ENCODE measurements around the gene MFRP. TPM values are rescaled to one million over a fixed set of nuclear protein-coding genes. Genes with fewer than 3 reads are reported as not detected.

The MFRP gene
- total RNA-seq, 1 experiment from 2014 or later, result not detected

- TF ChIP-seq E2F4 (CRISPR knock-in tag; IDR thresholded peaks at IDR 0.05; ENCODE audit: borderline replicate concordance, low read depth) (no peak), MLX (CRISPR knock-in tag; IDR thresholded peaks at IDR 0.05) (peak; percentile 75; the same call in 1 of the 2 replicates), ETV6 (CRISPR knock-in tag; IDR thresholded peaks at IDR 0.05) (peak; percentile 53; the same call in 1 of the 2 replicates), ZBTB43 (CRISPR knock-in tag; IDR thresholded peaks at IDR 0.05) (no peak; the same call in 1 of the 2 replicates), RORB (CRISPR knock-in tag; IDR thresholded peaks at IDR 0.05) (no peak), ZNF232 (CRISPR knock-in tag; IDR thresholded peaks at IDR 0.05) (peak; percentile 76; the same call in 1 of the 2 replicates), USF2 (CRISPR knock-in tag; IDR thresholded peaks at IDR 0.05) (no peak), ATF1 (CRISPR knock-in tag; IDR thresholded peaks at IDR 0.05) (peak; percentile 81; the same call in 1 of the 2 replicates), TCF7 (CRISPR knock-in tag; IDR thresholded peaks at IDR 0.05; ENCODE audit: low read depth) (no peak; the same call in 1 of the 2 replicates), ZMAT4 (CRISPR knock-in tag; IDR thresholded peaks at IDR 0.05) (no peak), TEAD1 (CRISPR knock-in tag; IDR thresholded peaks at IDR 0.05) (0 out of 2 replicates have a peak, but pooled peaks have one; percentile 3), HMGXB4 (CRISPR knock-in tag; IDR thresholded peaks at IDR 0.05) (peak; percentile 100), TEAD4 (CRISPR knock-in tag; IDR thresholded peaks at IDR 0.05) (peak; percentile 73; the same call in 1 of the 2 replicates), ZNF138 (CRISPR knock-in tag; conservative IDR thresholded peaks at IDR 0.05) (no peak), STAT6 (CRISPR knock-in tag; conservative IDR thresholded peaks at IDR 0.05; ENCODE audit: low read depth) (no peak), MYBL2 (CRISPR knock-in tag; IDR thresholded peaks at IDR 0.05) (peak; percentile 82), ZBTB21 (CRISPR knock-in tag; IDR thresholded peaks at IDR 0.05; ENCODE audit: borderline replicate concordance) (no peak; the same call in 1 of the 2 replicates), CREB1 (CRISPR knock-in tag; IDR thresholded peaks at IDR 0.05) (no peak), ZNF416 (CRISPR knock-in tag; IDR thresholded peaks at IDR 0.05) (no peak), ZNF512 (CRISPR knock-in tag; IDR thresholded peaks at IDR 0.05; ENCODE audit: borderline replicate concordance) (no peak), NR1H2 (CRISPR knock-in tag; IDR thresholded peaks at IDR 0.05) (no peak)
These were observed 6.7 kb downstream of the MFRP start (continued) for GRCh38 chr11:119339589-119340334.
